NCI-H1694 treated with DMSO at 0.1 percent for 48 hours (cell line): ENCODE results near the gene ELAVL1.
"Not testable (repeated sequence)": the region's sequence is repeated elsewhere in the genome, so short reads cannot be mapped to it uniquely, and the experiment has no call there.

Experiments
- DNase-seq: peaks from one replicate; lab custom pipeline; 2025; lab: John Stamatoyannopoulos, UW

Gene ELAVL1

GRCh38 chr19:7921302-7921966 is 84.0 kb downstream of the ELAVL1 start:
- no peak for DNase-seq

- DNase-seq, result peak; percentile 82
Measured at GRCh38 chr19:7920519-7921301, 84.7 kb downstream of the ELAVL1 start.

DNA sequence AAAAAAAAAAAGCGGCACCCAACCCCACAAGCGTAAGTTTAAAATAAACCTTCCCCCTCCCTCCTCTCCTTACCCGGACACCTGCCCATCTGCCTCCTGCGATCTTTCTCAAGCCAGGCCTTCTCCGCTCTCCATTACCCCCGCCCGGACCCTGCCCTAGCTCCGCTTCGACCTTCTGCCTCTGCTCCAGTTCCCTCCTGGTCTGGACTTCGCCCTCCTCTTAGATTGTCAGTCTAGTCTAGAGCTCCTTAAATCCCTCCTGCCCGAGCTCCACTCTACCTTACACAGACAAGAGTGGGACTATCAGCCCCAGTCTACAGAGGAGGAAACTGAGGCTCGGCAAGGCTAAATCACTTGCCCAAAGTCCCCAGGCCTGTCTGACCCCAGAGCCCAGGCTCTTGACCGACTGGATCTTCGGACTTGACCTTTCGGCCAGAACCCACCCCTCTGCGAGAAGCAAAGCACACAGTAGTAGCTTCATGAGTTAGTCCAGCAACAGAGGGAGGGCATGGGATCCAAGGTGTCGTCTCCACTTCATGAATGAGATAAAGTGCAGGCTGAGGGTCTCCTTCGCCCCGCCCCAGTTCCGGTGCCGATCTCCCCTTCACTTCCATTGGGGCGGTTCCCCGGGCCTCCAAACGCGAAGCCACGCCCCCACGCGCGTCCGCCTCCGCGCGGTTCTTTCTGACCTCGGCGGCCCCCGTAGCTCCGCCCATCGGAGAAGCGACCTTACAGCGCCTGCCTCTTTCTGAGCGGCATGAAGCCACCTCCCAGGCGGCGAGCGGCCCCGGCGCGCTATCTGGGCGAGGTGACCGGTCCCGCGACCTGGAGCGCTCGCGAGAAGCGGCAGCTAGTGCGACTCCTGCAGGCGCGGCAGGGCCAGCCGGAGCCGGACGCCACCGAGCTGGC is 85.6 kb downstream of the ELAVL1 start, which contains the start of gene SNAPC2:
TSS of gene SNAPC2 (plus strand) at position 729 of the 909 bp plus-strand sequence. CDS start at position 758, 29 bp downstream.
- DNase-seq, result peak; percentile 80

DNA sequence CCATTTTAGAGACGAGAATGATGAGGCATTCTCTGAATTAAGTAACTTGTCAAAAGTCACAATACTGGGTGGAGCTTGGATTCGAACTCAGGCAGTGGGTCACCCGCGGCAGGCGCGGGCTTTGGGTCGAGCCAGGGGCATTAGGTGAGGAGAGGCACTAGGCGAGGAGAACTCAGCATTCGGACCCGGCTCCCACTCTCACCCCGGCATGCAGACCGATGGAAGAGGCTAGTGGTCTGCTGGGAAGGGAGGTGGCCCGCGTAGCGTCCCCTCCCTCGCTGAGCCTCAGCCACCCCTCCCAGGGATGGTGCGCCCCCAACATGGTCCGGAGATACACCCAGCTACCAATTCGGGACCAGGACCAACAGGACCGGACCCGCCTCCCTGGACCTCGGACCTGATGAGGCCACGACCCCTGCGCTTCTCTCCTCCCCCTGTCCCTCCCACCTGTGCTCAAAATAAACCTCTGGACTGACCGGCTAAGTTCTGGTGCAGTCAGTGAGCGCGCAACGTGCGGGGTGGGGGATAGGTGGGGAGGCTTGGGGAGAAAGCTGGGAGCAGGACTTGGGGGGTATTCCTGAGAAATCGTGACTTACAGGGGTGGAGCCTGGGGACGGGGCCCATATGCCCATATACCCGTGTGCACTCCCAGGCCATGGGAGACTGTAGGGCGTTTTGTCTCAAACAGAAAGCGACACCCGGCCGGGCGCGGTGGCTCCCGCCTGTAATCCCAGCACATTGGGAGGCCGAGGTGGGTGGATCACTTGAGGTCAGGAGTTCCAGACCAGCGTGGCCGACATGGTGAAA is 86.6 kb downstream of the ELAVL1 start:
- no peak for DNase-seq

- DNase-seq, result not testable (repeated sequence)
Measured at GRCh38 chr19:7918062-7918614, 87.3 kb downstream of the ELAVL1 start.

GRCh38 chr19:7917267-7918061 is 88.0 kb downstream of the ELAVL1 start:
- DNase-seq, result peak; percentile 40

- DNase-seq, result no peak
Measured at GRCh38 chr19:7916955-7917266, 88.5 kb downstream of the ELAVL1 start.

- no peak for DNase-seq
Measured at GRCh38 chr19:7916103-7916954, 89.1 kb downstream of the ELAVL1 start.

GRCh38 chr19:7915250-7916102 is 90.0 kb downstream of the ELAVL1 start:
- DNase-seq, result no peak

GRCh38 chr19:7914598-7915045 is 90.8 kb downstream of the ELAVL1 start, which contains the start of gene TGFBR3L:
Gene TGFBR3L (plus strand): TSS chr19:7914830.
- DNase-seq, result no peak

- DNase-seq, result no peak
Measured at GRCh38 chr19:7914099-7914498, 91.3 kb downstream of the ELAVL1 start.

GRCh38 chr19:7913652-7914051 is 91.8 kb downstream of the ELAVL1 start:
- no peak for DNase-seq

DNA sequence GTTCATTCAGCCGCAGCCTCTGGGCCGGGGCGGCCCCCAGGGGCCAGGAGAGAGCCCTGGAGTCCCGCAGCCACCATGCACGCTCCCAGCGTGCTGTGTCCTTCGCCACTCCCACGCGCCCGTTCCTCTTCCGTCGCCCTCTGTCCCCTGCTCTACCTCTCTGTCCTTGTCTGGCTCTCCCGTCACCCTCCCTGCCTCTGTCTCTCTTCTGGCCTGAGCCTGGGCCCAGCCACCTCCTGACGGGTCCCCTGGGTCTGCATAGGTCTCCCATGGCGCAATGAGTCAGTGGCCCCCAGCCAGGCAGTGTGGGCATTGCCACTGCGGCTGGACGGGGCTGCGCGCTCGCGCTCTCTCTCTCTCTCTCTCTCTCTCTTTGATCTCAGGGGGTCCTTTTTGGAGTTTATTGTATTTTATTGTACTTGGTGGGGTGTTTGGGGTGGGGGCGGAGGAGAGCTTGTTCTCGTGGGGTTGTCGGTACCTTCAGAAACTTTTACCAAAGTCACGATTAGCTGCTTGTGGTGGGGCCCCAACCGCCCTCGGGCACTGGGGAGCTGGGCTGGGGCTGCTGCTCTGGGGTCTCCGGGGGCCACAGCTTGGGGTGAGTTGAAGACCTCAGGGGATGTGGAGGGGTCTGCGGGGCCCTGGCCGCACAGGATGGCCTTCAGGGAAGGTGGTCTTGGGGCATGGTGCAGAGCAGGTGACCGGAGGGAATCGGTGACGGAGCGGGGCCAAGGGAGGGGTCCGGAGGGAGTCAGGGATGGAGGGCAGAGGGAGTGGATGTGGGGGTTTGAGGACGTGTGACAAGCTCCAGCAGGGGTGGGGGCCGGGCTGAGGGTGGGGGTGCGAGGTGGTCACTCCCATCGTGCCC is 92.5 kb downstream of the ELAVL1 start:
- no peak for DNase-seq

- no peak for DNase-seq
Measured at GRCh38 chr19:7912144-7912696, 93.2 kb downstream of the ELAVL1 start.

- DNase-seq, result no peak
Measured at GRCh38 chr19:7911508-7912143, 93.8 kb downstream of the ELAVL1 start.

GRCh38 chr19:7910321-7911161 is 94.9 kb downstream of the ELAVL1 start:
- DNase-seq, result no peak
